NCI-H2171 treated with DMSO at 0.1 percent for 48 hours (cell line): ENCODE results near the gene ATP13A5.

Experiments
- DNase-seq: peaks from one replicate; lab custom pipeline; 2025; lab: John Stamatoyannopoulos, UW

Gene ATP13A5

DNA sequence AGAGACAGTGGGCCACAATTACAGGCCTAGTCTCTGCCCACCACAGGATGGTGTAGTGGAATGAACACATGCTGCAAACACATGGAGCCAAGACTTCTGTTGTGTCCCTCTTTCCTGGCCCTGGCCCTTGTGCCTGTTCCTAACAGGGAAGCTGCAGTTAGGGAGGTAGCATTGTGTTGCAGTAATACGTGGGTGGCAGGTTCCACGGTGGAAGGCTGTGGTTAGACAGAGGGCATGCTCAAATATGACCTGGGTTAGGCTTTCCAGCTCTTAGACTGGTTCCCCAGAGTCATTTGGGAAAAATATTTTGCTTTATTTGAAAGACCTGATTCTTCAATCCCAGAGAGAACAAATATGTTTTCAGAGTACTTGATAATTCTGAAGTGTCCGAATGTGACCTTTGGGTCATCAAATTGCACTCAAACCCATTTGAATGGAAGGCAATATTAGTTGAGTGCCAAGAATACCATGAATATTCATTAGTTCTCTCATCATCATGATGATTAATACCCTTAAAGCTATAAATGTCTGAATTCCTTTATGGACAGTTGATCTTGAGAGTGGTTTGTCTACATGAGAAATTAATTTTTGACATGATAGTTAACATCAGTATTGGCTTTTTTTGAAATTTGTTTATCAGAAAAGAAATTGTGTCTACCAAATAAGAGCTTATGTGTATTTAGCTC lies 109.1 kb downstream of the ATP13A5 start:
- DNase-seq: no peak

- DNase-seq: no peak
Observed at GRCh38 chr3:193262707-193263106, 115.8 kb downstream of the ATP13A5 start.

DNA sequence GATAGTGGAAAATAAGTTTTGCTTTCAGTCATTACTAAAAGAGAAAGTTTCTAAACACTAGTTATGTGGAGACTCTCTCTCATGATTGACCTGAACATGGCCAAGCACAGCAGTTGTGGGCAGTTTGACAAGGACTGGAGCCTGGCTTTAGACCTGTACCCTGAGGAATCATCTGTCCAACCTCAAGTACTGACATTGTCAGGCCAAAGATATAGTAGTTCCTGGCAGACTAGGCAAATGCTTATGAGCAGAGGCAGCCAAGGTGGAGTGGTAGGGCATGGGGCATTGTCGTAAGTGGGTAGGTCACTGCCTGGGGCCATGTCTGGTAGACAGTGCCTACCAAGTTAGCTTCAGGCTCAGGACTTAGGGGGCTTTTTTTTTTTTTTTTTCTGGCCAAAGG lies 116.6 kb downstream of the ATP13A5 start:
- no peak for DNase-seq

DNA sequence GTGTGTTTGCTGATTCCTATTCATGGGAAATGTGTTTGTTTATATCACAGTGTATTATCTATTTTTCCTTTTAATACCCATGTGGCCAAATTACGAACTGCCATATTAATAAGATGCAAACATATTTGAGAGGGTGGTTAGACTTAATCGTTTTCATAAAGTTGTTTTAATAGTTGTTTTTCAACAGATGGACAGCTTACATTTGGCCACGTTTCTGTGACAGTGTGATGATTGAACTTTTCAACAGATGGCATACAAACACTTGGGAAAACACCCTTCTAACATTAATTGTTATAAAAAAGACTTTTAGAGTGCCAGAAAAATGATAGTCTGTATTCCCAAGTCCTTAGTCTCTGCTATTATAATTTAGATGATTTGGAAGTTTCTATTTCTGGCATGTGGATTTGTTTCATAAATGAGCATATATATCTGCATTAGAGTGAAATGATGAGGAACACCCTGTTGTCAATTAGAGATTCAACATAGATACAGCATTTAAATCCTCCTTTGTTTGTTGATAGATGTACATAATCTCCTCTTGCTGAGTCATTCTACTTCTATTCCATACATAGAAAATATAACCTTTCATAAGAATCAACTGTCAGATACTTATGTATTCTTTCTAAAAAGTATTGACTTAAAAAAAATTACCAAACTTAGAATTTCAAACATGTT lies 124.4 kb downstream of the ATP13A5 start:
- DNase-seq: peak; percentile 39

DNA sequence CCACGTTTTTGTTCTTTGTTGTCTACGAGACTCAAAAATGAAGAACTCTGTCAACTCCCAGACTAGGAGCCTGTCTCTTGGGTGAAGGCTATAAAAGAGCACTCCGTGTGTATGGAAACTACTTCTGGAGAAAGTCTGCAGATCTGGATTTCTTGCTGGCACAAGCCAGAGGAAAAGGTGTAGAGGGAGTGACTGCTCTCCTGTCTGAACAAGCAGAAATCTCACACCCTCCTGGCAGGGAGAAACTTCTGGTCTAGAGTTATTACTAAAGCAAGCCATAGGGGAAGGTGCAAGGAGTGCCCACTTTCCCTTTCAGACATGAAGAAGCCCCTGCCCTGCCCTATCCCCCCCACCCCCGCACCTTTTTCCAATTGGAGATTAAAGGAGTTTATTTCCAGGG lies 128.1 kb downstream of the ATP13A5 start:
- DNase-seq: no peak

- no peak for DNase-seq
Observed at GRCh38 chr3:193248848-193249468, 129.6 kb downstream of the ATP13A5 start.

DNA sequence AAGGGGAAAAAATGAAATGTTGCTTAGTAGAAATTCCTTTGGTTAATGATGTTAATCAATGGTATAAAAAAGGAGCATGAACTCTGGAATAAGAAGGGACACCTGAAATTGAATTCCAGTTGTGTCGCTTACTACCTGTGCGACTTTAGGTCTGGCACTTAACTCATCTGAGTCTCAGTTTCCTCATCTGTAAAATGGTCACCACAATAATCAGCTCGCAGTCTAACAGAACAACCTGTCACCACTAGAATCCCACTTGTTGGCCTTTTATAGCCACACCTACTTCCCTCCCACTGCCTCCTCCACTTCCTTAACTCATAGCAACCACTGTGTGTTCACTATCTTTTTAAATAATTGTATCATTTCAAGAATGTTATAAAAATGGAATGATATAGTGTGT lies 135.0 kb downstream of the ATP13A5 start:
- DNase-seq: no peak

DNA sequence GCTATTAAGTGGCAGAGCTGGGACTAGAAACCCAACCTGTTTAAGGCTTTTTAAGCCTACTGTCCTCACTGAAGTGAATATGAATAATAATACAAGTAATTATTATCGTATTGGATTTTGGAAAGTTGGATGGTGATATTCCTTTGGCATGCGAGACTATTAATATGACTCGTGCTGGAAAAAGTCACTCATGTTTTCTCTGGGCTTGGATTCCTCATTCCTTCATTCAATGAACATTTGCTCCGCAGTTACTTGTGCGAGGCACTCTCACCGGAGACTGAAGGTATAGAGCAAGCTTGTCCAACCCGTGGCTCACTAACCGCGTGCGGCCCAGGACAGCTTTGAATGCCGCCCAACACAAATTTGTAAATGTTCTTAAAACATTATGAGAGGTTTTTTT lies 136.8 kb downstream of the ATP13A5 start:
- DNase-seq: no peak

GRCh38 chr3:193240850-193241706 lies 137.5 kb downstream of the ATP13A5 start, which contains the start of gene PLAAT1:
Gene PLAAT1, plus strand, starts transcription at chr3:193241222. Its CDS starts 14,429 bp downstream, at chr3:193255651.
- DNase-seq: peak; percentile 81

DNA sequence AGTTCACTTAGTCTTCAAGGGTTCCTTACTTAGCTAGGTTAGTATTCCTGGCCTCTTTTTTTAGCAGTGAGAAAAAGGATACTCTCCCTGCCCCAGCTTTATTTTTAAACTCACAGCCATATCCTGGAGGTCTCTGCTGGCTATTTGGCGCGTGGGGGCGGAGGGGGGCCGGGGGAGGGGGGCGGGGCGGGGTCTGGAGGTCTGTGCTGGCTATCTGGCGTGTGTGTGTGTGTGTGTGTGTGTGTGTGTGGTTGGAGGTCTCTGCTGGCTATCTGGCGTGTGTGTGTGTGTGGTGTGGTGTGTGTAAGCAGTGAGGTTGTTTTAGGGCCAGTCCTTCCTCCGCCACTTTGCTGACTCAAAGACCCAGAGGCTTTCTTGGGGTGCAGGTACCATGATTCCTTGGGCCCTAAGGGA lies 138.1 kb downstream of the ATP13A5 start:
- no peak for DNase-seq

GRCh38 chr3:193237030-193237429 lies 141.5 kb downstream of the ATP13A5 start:
- DNase-seq: no peak

- DNase-seq: no peak
Observed at GRCh38 chr3:193236599-193236998, 142.0 kb downstream of the ATP13A5 start.

DNA sequence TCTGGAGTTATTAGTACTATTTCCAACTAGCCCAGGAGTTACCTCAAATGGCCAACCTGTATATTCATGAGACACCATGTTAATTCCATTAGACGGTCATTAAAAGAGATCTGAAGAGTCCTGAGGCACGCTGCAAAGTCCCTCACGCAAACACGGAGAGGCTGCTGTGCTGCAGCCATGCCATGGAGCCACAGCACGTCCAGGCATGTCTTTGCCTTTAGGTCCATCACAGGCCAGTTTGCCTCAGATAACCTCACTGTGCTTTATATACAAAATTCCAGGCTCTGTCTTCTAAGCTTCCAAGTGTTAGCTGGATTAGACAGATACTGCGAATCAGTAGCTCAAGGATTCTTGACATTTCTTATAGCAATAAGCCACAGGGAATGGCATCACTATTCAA lies 147.4 kb downstream of the ATP13A5 start:
- peak; percentile 61 for DNase-seq

- peak; percentile 98 for DNase-seq
Observed at GRCh38 chr3:193230610-193231009, 147.9 kb downstream of the ATP13A5 start.

DNA sequence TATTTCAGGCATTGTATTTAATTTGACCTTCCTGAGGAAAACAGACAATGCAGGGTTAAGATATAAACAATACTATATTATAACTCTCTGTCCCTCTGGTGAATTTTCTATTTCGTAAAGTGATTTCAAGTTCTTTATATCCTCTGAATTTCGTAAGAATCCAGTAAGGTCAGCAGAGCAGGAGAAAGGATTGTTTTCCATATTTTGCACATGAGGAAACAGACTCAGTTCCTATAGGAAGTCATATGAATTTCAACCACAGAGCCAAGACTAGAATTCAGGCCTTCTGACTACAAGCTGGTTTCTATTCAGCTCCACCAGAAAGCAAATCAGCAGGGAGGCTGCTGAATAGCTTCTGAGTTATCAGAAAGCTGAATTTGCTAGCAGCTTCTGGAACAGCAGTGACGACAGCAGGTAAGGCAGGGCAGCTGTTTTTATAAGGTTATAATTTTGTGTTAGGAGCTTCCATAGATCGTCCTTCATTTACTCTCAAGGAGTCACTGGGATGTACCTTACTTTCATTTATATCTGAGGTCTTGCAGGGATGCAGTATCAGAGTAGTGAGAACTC lies 148.6 kb downstream of the ATP13A5 start:
- no peak for DNase-seq

GRCh38 chr3:193228206-193228605 lies 150.3 kb downstream of the ATP13A5 start:
- no peak for DNase-seq

DNA sequence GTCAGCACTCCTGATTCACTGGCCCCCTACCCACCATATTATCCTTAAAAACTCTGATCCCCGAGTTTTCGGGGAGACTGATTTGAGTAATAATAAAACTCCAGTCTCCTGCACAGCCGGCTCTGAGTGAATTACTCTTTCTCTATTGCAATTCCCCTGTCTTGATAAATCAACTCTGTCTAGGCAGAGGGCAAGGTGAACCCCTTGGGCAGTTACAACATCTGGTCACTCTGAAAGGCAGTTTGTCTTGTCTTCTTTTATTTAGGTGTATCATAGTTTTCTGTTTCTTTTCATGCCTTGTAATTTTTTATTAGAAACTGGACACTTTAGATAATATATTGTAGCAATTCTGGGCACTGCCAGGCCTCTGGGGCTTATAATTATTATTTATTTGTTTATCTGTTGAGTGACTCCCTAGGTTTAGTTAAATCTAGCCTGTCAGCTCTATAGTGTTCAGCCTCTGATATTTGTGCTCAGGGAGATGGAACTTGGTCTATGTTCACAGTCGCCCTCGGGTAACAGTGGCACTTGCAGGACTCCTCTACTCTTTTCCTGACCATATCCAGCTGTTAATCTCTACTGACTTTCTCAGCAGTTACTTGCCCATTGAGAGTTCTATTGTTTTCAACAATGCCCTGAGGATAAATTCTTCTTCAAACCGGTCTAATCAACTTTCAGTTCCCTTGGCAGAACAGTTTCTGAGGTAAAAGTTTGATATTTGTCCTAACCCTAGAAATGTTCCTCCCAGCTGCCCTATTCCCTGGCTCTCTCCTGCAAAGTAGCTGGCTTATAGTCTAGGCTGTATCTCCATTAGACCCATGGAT lies 153.0 kb downstream of the ATP13A5 start:
- DNase-seq: no peak
